Stimulated activated CD4-positive, alpha-beta T cell treated with anti-CD3 and anti-CD28 coated beads, Interleukin-12 subunit alpha, Interleukin-12 subunit beta, amount 100 ng/mL, for 4 hours (primary cell): ENCODE data around the gene TUSC2.
A peak's percentile ranks its signal among the peaks of the same experiment; 100 is the strongest.

ENCODE experiments used
- DNase-seq: peaks from one replicate; pipeline ENCODE4 v3.0.0-alpha.2; 2020

The TUSC2 gene

GRCh38 chr3:50334339-50335075 is 6.5 kb upstream of the TUSC2 start:
- DNase-seq: no peak

- no peak for DNase-seq
Observed at GRCh38 chr3:50333744-50334328, 5.8 kb upstream of the TUSC2 start.

- DNase-seq: no peak
Observed at GRCh38 chr3:50331364-50331907, 3.4 kb upstream of the TUSC2 start.

GRCh38 chr3:50330330-50330729 is 2.3 kb upstream of the TUSC2 start:
- DNase-seq: no peak

GRCh38 chr3:50327129-50327528 is 894 bp downstream of the TUSC2 start:
- no peak for DNase-seq

- no peak for DNase-seq
Observed at GRCh38 chr3:50326182-50326541, 1.9 kb downstream of the TUSC2 start.

GRCh38 chr3:50325497-50326181 is 2.4 kb downstream of the TUSC2 start:
- DNase-seq: no peak

- DNase-seq: no peak
Observed at GRCh38 chr3:50325113-50325480, 2.9 kb downstream of the TUSC2 start.

GRCh38 chr3:50324351-50325112 is 3.5 kb downstream of the TUSC2 start:
- peak; percentile 63 for DNase-seq

GRCh38 chr3:50323614-50324199 is 4.3 kb downstream of the TUSC2 start:
- DNase-seq: no peak

- no peak for DNase-seq
Observed at GRCh38 chr3:50323092-50323600, 4.9 kb downstream of the TUSC2 start.

GRCh38 chr3:50322386-50323091 is 5.5 kb downstream of the TUSC2 start, which contains the start of gene HYAL2:
Gene HYAL2, minus strand, starts transcription at chr3:50322745. Its CDS starts 2,256 bp downstream, at chr3:50320489.
- no peak for DNase-seq

- DNase-seq: no peak
Observed at GRCh38 chr3:50322115-50322385, 6.0 kb downstream of the TUSC2 start.

GRCh38 chr3:50321336-50322114 is 6.5 kb downstream of the TUSC2 start:
- DNase-seq: peak; percentile 78

- DNase-seq: peak; percentile 62
Observed at GRCh38 chr3:50320853-50321335, 7.1 kb downstream of the TUSC2 start.

GRCh38 chr3:50319894-50320625 is 8.0 kb downstream of the TUSC2 start:
- DNase-seq: no peak

GRCh38 chr3:50319181-50319893 is 8.7 kb downstream of the TUSC2 start:
- DNase-seq: no peak

GRCh38 chr3:50318615-50319014 is 9.4 kb downstream of the TUSC2 start:
- no peak for DNase-seq

GRCh38 chr3:50318163-50318562 is 9.9 kb downstream of the TUSC2 start:
- DNase-seq: no peak

GRCh38 chr3:50317300-50317699 is 10.7 kb downstream of the TUSC2 start:
- DNase-seq: no peak
